ENCODE data around the gene UGT2B15. TPM values are rescaled to one million over a fixed set of nuclear protein-coding genes. Genes with fewer than 3 reads are reported as not detected.
"Not testable (repeated sequence)": the region's sequence is repeated elsewhere in the genome, so short reads cannot be mapped to it uniquely, and the experiment has no call there.

UGT2B15 gene
- total RNA-seq, 1 experiment from 2014 or later: 0.32 TPM

- CTCF ChIA-PET: no interaction called here
- TF ChIP-seq CTCF (IDR thresholded peaks at IDR 0.05; ENCODE audit: insufficient read depth in 1 of 2, low read depth in 1 of 2, low read length in 1 of 2, severe bottlenecking in 1 of 2, unreplicated experiment in 1 of 2): no peak
- H3K9me3 ChIP-seq: no peaks in the 10 kb centered on the region
- Mint-ChIP-seq H3K27me3 (ENCODE audit: insufficient read depth, unreplicated experiment) (no peaks in the 10 kb centered on the region), H3K4me1 (ENCODE audit: low read depth, unreplicated experiment) (peaks cover 17% of the 10 kb centered on the region), H3K9me3 (ENCODE audit: unreplicated experiment) (peaks cover 19% of the 10 kb centered on the region), H3K36me3 (ENCODE audit: insufficient read depth, unreplicated experiment) (no peaks in the 10 kb centered on the region), H3K27ac (ENCODE audit: unreplicated experiment) (peak overlapping the region; percentile 39), H3K4me3 (ENCODE audit: unreplicated experiment) (no peak overlapping the region)
- H3K36me3 ChIP-seq (ENCODE audit: control insufficient read depth, insufficient read depth, low read length): no peaks in the 10 kb centered on the region
- no peaks in the 10 kb centered on the region for H3K27me3 ChIP-seq (replicated peaks; ENCODE audit: control insufficient read depth, insufficient read depth, low read length)
- no peak for DNase-seq
- no TSS peak for BruUV-seq (replicated peaks)
- POLR2A ChIA-PET: no interaction called here
- H3K4me1 ChIP-seq: peaks cover 28% of the 10 kb centered on the region
- intact Hi-C loops (cut with micrococcal nuclease; ENCODE audit: unreplicated experiment): loop anchor here (5.0 to 10.0 kb wide), 3 partner anchors 207 to 380 kb away; no protein-coding TSS in a partner anchor
- H3K4me3 ChIP-seq (ENCODE audit: low read depth, low read length): no peak overlapping the region
Measured at GRCh38 chr4:68654946-68655721, 15.3 kb downstream of the UGT2B15 start.

- no peak overlapping the region for H3K4me3 ChIP-seq (ENCODE audit: low read depth, low read length)
- H3K36me3 Mint-ChIP-seq (ENCODE audit: insufficient read depth, unreplicated experiment): no peaks in the 10 kb centered on the region
- peaks cover 13% of the 10 kb centered on the region for H3K4me1 ChIP-seq
- POLR2A ChIA-PET: no interaction called here
- no peaks in the 10 kb centered on the region for H3K36me3 ChIP-seq (ENCODE audit: control insufficient read depth, insufficient read depth, low read length)
- H3K9me3 ChIP-seq: no peaks in the 10 kb centered on the region
- H3K27me3 Mint-ChIP-seq (ENCODE audit: insufficient read depth, unreplicated experiment): no peaks in the 10 kb centered on the region
- H3K27ac Mint-ChIP-seq (ENCODE audit: unreplicated experiment): no peak overlapping the region
- intact Hi-C loops (cut with micrococcal nuclease; ENCODE audit: unreplicated experiment): loop anchor here (10.0 kb wide), 1 partner anchor 377 kb away; no protein-coding TSS in a partner anchor
- CTCF ChIA-PET: no interaction called here
- H3K4me1 Mint-ChIP-seq (ENCODE audit: low read depth, unreplicated experiment): peaks cover 17% of the 10 kb centered on the region
- DNase-seq: no peak
- no peaks in the 10 kb centered on the region for H3K27me3 ChIP-seq (replicated peaks; ENCODE audit: control insufficient read depth, insufficient read depth, low read length)
- BruUV-seq (replicated peaks): no TSS peak
- H3K4me3 Mint-ChIP-seq (ENCODE audit: unreplicated experiment): no peak overlapping the region
- H3K9me3 Mint-ChIP-seq (ENCODE audit: unreplicated experiment): peaks cover 34% of the 10 kb centered on the region
- no peak for TF ChIP-seq CTCF (IDR thresholded peaks at IDR 0.05; ENCODE audit: insufficient read depth in 1 of 2, low read depth in 1 of 2, low read length in 1 of 2, severe bottlenecking in 1 of 2, unreplicated experiment in 1 of 2)
Measured at GRCh38 chr4:68651932-68652331, 18.5 kb downstream of the UGT2B15 start.

GRCh38 chr4:68630371-68630770 lies 40.1 kb downstream of the UGT2B15 start:
- Mint-ChIP-seq H3K27ac (ENCODE audit: unreplicated experiment) (no peak overlapping the region), H3K36me3 (ENCODE audit: insufficient read depth, unreplicated experiment) (no peaks in the 10 kb centered on the region), H3K9me3 (ENCODE audit: unreplicated experiment) (peaks cover 8% of the 10 kb centered on the region), H3K27me3 (ENCODE audit: insufficient read depth, unreplicated experiment) (no peaks in the 10 kb centered on the region), H3K4me3 (ENCODE audit: unreplicated experiment) (no peak overlapping the region), H3K4me1 (ENCODE audit: low read depth, unreplicated experiment) (peaks cover 12% of the 10 kb centered on the region)
- no peaks in the 10 kb centered on the region; the same call in 1 of the 2 replicates for H3K9me3 ChIP-seq
- BruUV-seq (replicated peaks): no TSS peak
- no peak for TF ChIP-seq CTCF (IDR thresholded peaks at IDR 0.05; ENCODE audit: insufficient read depth in 1 of 2, low read depth in 1 of 2, low read length in 1 of 2, severe bottlenecking in 1 of 2, unreplicated experiment in 1 of 2)
- H3K4me1 ChIP-seq: no peaks in the 10 kb centered on the region
- ChIA-PET POLR2A (no interaction called here), CTCF (no interaction called here)
- intact Hi-C loops (cut with micrococcal nuclease; ENCODE audit: unreplicated experiment): no loop called here
- no peaks in the 10 kb centered on the region for H3K27me3 ChIP-seq (replicated peaks; ENCODE audit: control insufficient read depth, insufficient read depth, low read length)
- no peak overlapping the region for H3K4me3 ChIP-seq (ENCODE audit: low read depth, low read length)
- DNase-seq: no peak
- H3K36me3 ChIP-seq (ENCODE audit: control insufficient read depth, insufficient read depth, low read length): no peaks in the 10 kb centered on the region

- intact Hi-C loops (cut with micrococcal nuclease; ENCODE audit: unreplicated experiment); H3K4me3 ChIP-seq (ENCODE audit: low read depth, low read length); POLR2A ChIA-PET; CTCF ChIA-PET; H3K36me3 Mint-ChIP-seq (ENCODE audit: insufficient read depth, unreplicated experiment); DNase-seq; H3K27me3 Mint-ChIP-seq (ENCODE audit: insufficient read depth, unreplicated experiment); H3K27me3 ChIP-seq (replicated peaks; ENCODE audit: control insufficient read depth, insufficient read depth, low read length); BruUV-seq (replicated peaks); H3K4me3 Mint-ChIP-seq (ENCODE audit: unreplicated experiment); H3K27ac Mint-ChIP-seq (ENCODE audit: unreplicated experiment); H3K4me1 ChIP-seq; H3K9me3 ChIP-seq; H3K36me3 ChIP-seq (ENCODE audit: control insufficient read depth, insufficient read depth, low read length): not testable (repeated sequence)
- peaks cover 16% of the 10 kb centered on the region for H3K4me1 Mint-ChIP-seq (ENCODE audit: low read depth, unreplicated experiment)
- H3K9me3 Mint-ChIP-seq (ENCODE audit: unreplicated experiment): peaks cover 20% of the 10 kb centered on the region
Measured at GRCh38 chr4:68622731-68623130, 47.7 kb downstream of the UGT2B15 start.
